SU-DHL-6 (cell line): Measurements from ENCODE around the gene CCDC88C.
A peak's percentile ranks its signal among the peaks of the same experiment; 100 is the strongest.
"Not testable (repeated sequence)": the region's sequence is repeated elsewhere in the genome, so short reads cannot be mapped to it uniquely, and the experiment has no call there.

Experiments
- H2AFZ ChIP-seq: fragments of 200-600 bp; sonication (generic); 2 replicates; pipeline ENCODE4 v1.6.1; 2014; ENCODE audit warnings: low read depth, mild to moderate bottlenecking, moderate library complexity, mixed read lengths, antibody characterized with exemption, low read length; ENCODE audit not compliant: severe bottlenecking
- H3F3A ChIP-seq: fragments of 200-600 bp; shearing (Covaris generic); 2 replicates; pipeline ENCODE4 v1.6.0; 2016; ENCODE audit warnings: antibody characterized with exemption, mild to moderate bottlenecking; ENCODE audit not compliant: insufficient read depth
- H3K27ac ChIP-seq: fragments of 200-600 bp; sonication (generic); 2 replicates; pipeline ENCODE4 v1.5.1; 2016; ENCODE audit warnings: low read depth, mild to moderate bottlenecking, low read length, moderate library complexity, mixed read lengths
- H3K27me3 ChIP-seq: fragments of 200-600 bp; sonication (generic), shearing (Covaris generic); 2 replicates; pipeline ENCODE4 v1.6.0; 2014; ENCODE audit warnings: mild to moderate bottlenecking, low read length
- H3K36me3 ChIP-seq: fragments of 200-600 bp; sonication (generic); 2 replicates; pipeline ENCODE4 v1.6.1; 2014; ENCODE audit warnings: mild to moderate bottlenecking, low read length, mixed read lengths
- H3K4me2 ChIP-seq: fragments of 300-600, 200-600 bp; shearing (Covaris generic), sonication (generic); 2 replicates; pipeline ENCODE4 v1.6.0; 2014; ENCODE audit warnings: low read length, low read depth, mild to moderate bottlenecking; ENCODE audit not compliant: poor library complexity, severe bottlenecking
- H3K4me3 ChIP-seq: fragments of 200-600 bp; sonication (generic); 2 replicates; pipeline ENCODE4 v1.5.1; 2014; ENCODE audit warnings: antibody characterized with exemption, low read length, mild to moderate bottlenecking, mixed read lengths; ENCODE audit not compliant: insufficient read depth, poor library complexity, severe bottlenecking
- H3K79me2 ChIP-seq: fragments of 200-600 bp; sonication (generic); 2 replicates; pipeline ENCODE4 v1.6.1; 2014; ENCODE audit warnings: mild to moderate bottlenecking, low read length, moderate library complexity; ENCODE audit not compliant: insufficient read depth
- H3K9ac ChIP-seq: fragments of 200-600 bp; sonication (generic); 2 replicates; pipeline ENCODE4 v1.7.0; 2014; ENCODE audit warnings: mild to moderate bottlenecking, low read length
- H3K9me2 ChIP-seq: fragments of 200-600 bp; sonication (generic); replicated peaks from 2 replicates; pipeline ENCODE4 v1.6.1; 2014; ENCODE audit warnings: low read length; ENCODE audit not compliant: insufficient read depth
- H3K9me3 ChIP-seq: fragments of 200-600 bp; sonication (generic); 2 replicates; pipeline ENCODE4 v1.6.1; 2014; ENCODE audit warnings: low read length, mixed read lengths; ENCODE audit not compliant: insufficient read depth
- H4K20me1 ChIP-seq: fragments of 200-600 bp; sonication (generic); 2 replicates; pipeline ENCODE4 v1.6.1; 2014; ENCODE audit warnings: low read depth, mild to moderate bottlenecking, antibody characterized with exemption, low read length, moderate library complexity, mixed read lengths
- CTCF ChIP-seq: fragments of 200-600 bp; sonication (generic); IDR thresholded peaks from one replicate; pipeline ENCODE4 v1.5.1; 2017; ENCODE audit warnings: antibody characterized with exemption, mild to moderate bottlenecking, low read length, moderate library complexity; ENCODE audit not compliant: insufficient read depth, poor library complexity, severe bottlenecking
- EZH2phosphoT487 ChIP-seq: fragments of 200-600 bp; sonication (generic), shearing (Covaris generic); conservative IDR thresholded peaks from 2 replicates; pipeline ENCODE4 v1.6.1; 2018; ENCODE audit warnings: mild to moderate bottlenecking, antibody characterized with exemption, low read length, moderate library complexity, mixed read lengths

The CCDC88C gene

GRCh38 chr14:91246051-91246852 lies 171.4 kb downstream of the CCDC88C start:
- H3K36me3 ChIP-seq: no peaks in the 10 kb centered on the region
- no peaks in the 10 kb centered on the region for H4K20me1 ChIP-seq
- no peaks in the 10 kb centered on the region for H3K79me2 ChIP-seq
- no peak overlapping the region for H3K4me3 ChIP-seq
- H3K9me3 ChIP-seq: no peaks in the 10 kb centered on the region
- no peak overlapping the region for H3K4me2 ChIP-seq
- no peak overlapping the region for H3K9ac ChIP-seq
- TF ChIP-seq EZH2phosphoT487 (no peak), CTCF (no peak)
- H3F3A ChIP-seq: peaks cover 4% of the 10 kb centered on the region; the same call in 1 of the 2 replicates
- H2AFZ ChIP-seq: no peak overlapping the region
- H3K9me2 ChIP-seq: no peaks in the 10 kb centered on the region
- no peaks in the 10 kb centered on the region for H3K27me3 ChIP-seq
- no peak overlapping the region for H3K27ac ChIP-seq

DNA sequence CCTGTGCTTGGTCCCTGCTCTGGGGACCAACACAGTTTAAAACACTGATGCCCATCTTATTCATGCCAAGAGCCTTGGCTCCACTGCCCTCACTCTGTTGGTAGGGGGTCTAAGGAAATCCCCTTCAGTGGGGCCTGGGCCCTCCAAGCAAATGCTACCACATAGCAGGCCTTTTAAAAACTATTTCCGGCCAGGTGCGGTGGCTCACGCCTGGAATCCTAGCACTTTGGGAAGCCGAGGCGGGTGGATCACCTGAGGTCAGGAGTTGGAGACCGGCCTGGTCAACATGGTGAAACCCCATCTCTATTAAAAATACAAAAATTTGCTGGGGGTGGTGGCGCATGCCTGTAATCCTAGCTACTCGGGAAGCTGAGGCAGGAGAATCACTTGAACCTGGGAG lies 172.0 kb downstream of the CCDC88C start:
- H3F3A ChIP-seq, H3K27me3 ChIP-seq, H3K36me3 ChIP-seq, H2AFZ ChIP-seq, H3K4me3 ChIP-seq, H3K79me2 ChIP-seq, H3K9me3 ChIP-seq, H3K4me2 ChIP-seq, H3K27ac ChIP-seq, H4K20me1 ChIP-seq, H3K9me2 ChIP-seq, H3K9ac ChIP-seq: not testable (repeated sequence)

DNA sequence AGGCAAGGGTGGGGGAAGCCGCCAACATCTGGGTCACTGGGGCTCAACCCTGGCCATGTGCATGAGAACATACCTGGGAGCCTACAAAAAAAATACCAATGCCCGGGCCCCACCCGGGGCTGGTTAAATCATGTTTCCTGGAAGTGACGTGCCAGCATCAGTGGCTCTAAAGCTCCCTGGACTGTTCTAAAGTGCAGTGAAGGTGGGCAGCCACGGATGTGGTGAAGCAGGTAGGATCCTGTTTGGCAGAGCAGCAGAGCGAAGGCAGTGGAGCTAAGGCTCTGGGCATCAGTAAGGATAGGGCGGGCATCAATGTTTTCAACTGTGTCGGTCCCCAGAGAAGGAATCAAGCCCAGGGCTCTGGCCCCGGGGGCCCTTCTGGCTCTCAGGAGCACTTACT lies 172.6 kb downstream of the CCDC88C start:
- no peak for TF ChIP-seq CTCF
- no peak for TF ChIP-seq EZH2phosphoT487

GRCh38 chr14:91244501-91244901 lies 173.1 kb downstream of the CCDC88C start, which contains the start of gene GPR68:
TSS of gene GPR68 (minus strand) at chr14:91244704. CDS start at chr14:91235050, 9,654 bp downstream.
- Histone ChIP-seq H3K9me3 (no peaks in the 10 kb centered on the region), H3K9ac (peak within 1 kb of the TSS; percentile 24), H3K27me3 (no peaks in the 10 kb centered on the region), H3K4me2 (peak within 1 kb of the TSS; percentile 49), H3K9me2 (no peaks in the 10 kb centered on the region), H4K20me1 (no peaks in the 10 kb centered on the region), H2AFZ (no peak within 1 kb of the TSS), H3K36me3 (no peaks in the 10 kb centered on the region), H3K27ac (peak within 1 kb of the TSS; percentile 54), H3K79me2 (no peaks in the 10 kb centered on the region), H3F3A (0 out of 2 replicates have a peak, but pooled peaks cover 4% of the 10 kb centered on the region), H3K4me3 (peak within 1 kb of the TSS; percentile 7)
- TF ChIP-seq CTCF (no peak), EZH2phosphoT487 (no peak)

More for the DNA sequence above, 172.6 kb downstream of the CCDC88C start:
- Histone ChIP-seq H3K4me2 (no peak overlapping the region), H3K4me3 (no peak overlapping the region), H3F3A (0 out of 2 replicates have a peak, but pooled peaks cover 4% of the 10 kb centered on the region), H3K79me2 (no peaks in the 10 kb centered on the region), H3K9me3 (no peaks in the 10 kb centered on the region), H3K9ac (no peak overlapping the region), H4K20me1 (no peaks in the 10 kb centered on the region), H3K9me2 (no peaks in the 10 kb centered on the region), H3K36me3 (no peaks in the 10 kb centered on the region), H3K27me3 (no peaks in the 10 kb centered on the region), H3K27ac (no peak overlapping the region), H2AFZ (no peak overlapping the region)
